Measurements from ENCODE around the gene CISH.

DNA sequence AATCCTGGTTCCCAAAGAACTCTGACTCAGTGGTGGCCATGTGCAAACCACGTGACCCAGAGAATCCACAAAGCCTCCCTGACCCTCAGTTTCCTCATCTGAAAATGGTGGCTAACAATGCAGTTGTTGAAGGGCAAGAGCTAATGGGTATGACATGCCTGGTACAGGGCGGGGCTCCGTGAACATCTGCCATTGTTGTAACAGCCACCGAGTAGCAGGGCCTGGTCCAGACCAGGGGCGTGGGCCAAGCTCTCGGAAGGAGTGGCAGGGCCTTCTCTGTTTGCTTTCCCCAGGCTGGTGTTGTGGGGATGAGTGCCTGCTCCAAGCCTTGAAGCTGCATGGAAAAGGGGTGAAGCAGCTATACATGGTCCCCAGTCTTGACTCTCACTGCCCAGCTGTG lies 18.8 kb upstream of the CISH start:
- no peak for TF ChIP-seq EZH2 (IDR thresholded peaks at IDR 0.05; ENCODE audit: low read length, unreplicated experiment)
- TF ChIP-seq, protein P1, sequence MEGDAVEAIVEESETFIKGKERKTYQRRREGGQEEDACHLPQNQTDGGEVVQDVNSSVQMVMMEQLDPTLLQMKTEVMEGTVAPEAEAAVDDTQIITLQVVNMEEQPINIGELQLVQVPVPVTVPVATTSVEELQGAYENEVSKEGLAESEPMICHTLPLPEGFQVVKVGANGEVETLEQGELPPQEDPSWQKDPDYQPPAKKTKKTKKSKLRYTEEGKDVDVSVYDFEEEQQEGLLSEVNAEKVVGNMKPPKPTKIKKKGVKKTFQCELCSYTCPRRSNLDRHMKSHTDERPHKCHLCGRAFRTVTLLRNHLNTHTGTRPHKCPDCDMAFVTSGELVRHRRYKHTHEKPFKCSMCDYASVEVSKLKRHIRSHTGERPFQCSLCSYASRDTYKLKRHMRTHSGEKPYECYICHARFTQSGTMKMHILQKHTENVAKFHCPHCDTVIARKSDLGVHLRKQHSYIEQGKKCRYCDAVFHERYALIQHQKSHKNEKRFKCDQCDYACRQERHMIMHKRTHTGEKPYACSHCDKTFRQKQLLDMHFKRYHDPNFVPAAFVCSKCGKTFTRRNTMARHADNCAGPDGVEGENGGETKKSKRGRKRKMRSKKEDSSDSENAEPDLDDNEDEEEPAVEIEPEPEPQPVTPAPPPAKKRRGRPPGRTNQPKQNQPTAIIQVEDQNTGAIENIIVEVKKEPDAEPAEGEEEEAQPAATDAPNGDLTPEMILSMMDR (conservative IDR thresholded peaks at IDR 0.05; ENCODE audit: low read depth, low read length): no peak

All from PC-3 (cell line).